Left ventricle myocardium inferior (tissue), 1 donor: Measurements from ENCODE around the gene KAT7. TPM values are rescaled to one million over a fixed set of nuclear protein-coding genes. Genes with fewer than 3 reads are reported as not detected.

ENCODE experiments used
- DNase-seq: peaks from one replicate; pipeline ENCODE4 v3.0.0-alpha.2; 2020
- H3K27ac ChIP-seq: fragments of 200-600 bp; replicated peaks from 2 replicates; pipeline ENCODE4 v1.8.0; 2021
- H3K27me3 ChIP-seq: fragments of 200-600 bp; 2 replicates; pipeline ENCODE4 v1.8.0; 2021; ENCODE audit warnings: low read depth
- H3K36me3 ChIP-seq: fragments of 200-600 bp; 2 replicates; pipeline ENCODE4 v1.8.0; 2021
- H3K4me1 ChIP-seq: fragments of 200-600 bp; 2 replicates; pipeline ENCODE4 v1.8.0; 2021
- H3K4me3 ChIP-seq: fragments of 200-600 bp; 2 replicates; pipeline ENCODE4 v1.8.0; 2021; ENCODE audit warnings: mild to moderate bottlenecking, moderate library complexity
- H3K9me3 ChIP-seq: fragments of 200-600 bp; replicated peaks from 2 replicates; pipeline ENCODE4 v1.8.0; 2021
- intact Hi-C: fragments of 100-400 bp; cut with micrococcal nuclease; formaldehyde crosslinking; loops from one replicate; pipeline ENCODE4 v1.11.0; 2022
- total RNA-seq: library from RNA; stranded (reverse); fragmentation: NEBNext Ultra II Directional; extraction: Animal tissue kit (Norgen Biotek cat#: 25700); gene quantifications from one replicate; pipeline ENCODE4 v1.2.1, GENCODE V29; 2021
- TF ChIP-seq, protein P1 (sequence below): fragments of 200-600 bp; IDR thresholded peaks from 2 replicates; pipeline ENCODE4 v1.8.0; 2021; ENCODE audit warnings: antibody characterized with exemption, mild to moderate bottlenecking, borderline replicate concordance
- donor health status: DM: no; HTN: yes; CAD: no; lungs with severe emphysema.

KAT7 gene
- total RNA-seq, 1 donor from 2014 or later = 52.6 TPM

DNA sequence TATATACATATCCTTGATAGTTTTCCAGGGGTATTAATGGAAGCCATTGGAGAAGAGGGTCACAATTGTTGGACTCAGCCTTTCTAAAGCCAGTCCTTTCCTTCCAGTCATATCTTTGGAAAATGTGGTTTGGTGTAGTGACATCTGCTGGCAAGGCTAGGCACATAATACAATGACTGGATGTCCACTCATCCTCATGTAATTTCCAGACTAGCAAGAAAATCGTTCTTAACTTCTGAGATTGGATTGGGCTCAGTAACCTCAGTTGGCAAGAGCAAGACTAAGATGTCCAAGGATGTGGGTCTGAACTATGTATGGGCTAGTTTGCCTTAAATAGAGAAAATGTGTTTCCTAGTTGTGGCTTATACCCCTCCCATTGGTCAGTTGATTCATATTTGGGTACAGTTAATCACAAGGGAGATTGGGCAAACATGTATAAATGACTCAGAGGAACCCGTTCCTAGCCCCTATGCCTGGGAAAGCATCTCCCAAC is 8.7 kb upstream of the KAT7 start:
- Histone ChIP-seq H3K9me3 (no peaks in the 10 kb centered on the region), H3K4me3 (no peak overlapping the region), H3K27ac (peak overlapping the region; percentile 21), H3K36me3 (no peaks in the 10 kb centered on the region), H3K27me3 (no peaks in the 10 kb centered on the region), H3K4me1 (peaks cover 62% of the 10 kb centered on the region)
- intact Hi-C loops = loop anchor here (5.0 to 10.0 kb wide), 2 partner anchors 72 to 215 kb away; partner anchors contain the start of gene SLC35B1
- DNase-seq = no peak
- TF ChIP-seq, protein P1, sequence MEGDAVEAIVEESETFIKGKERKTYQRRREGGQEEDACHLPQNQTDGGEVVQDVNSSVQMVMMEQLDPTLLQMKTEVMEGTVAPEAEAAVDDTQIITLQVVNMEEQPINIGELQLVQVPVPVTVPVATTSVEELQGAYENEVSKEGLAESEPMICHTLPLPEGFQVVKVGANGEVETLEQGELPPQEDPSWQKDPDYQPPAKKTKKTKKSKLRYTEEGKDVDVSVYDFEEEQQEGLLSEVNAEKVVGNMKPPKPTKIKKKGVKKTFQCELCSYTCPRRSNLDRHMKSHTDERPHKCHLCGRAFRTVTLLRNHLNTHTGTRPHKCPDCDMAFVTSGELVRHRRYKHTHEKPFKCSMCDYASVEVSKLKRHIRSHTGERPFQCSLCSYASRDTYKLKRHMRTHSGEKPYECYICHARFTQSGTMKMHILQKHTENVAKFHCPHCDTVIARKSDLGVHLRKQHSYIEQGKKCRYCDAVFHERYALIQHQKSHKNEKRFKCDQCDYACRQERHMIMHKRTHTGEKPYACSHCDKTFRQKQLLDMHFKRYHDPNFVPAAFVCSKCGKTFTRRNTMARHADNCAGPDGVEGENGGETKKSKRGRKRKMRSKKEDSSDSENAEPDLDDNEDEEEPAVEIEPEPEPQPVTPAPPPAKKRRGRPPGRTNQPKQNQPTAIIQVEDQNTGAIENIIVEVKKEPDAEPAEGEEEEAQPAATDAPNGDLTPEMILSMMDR = peak; percentile 69

DNA sequence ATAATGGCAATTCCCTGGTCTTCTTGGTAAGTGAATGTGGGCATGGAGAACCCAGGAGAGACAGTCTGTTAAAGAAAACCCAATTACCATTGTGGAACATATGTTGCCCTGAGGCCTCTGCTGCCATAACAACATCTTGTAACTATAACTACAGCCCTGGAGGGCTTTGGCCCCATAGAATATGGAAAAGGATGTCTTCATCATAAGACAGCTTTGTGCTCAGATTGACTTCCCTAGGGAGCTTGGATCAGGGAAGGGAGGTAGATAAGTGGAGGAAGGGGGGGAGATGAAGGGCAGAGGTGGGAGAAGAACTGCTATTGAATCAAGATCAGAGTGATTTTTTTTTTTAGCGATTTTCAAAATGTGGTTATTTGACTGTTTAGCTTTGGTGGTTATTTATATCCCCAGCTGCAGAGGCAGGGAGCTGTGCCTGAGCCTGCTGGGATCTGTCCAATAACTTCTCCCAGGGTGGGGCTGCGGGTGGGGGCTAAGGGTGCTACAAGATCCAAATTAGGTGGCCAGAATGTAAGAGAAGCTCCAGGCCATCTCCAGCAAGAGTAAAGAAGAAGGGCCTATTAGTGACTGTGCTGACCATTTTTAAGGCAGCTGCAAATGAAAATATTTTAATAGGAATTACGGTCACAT is 5.3 kb upstream of the KAT7 start:
- H3K27me3 ChIP-seq = no peaks in the 10 kb centered on the region
- no peak overlapping the region for H3K4me3 ChIP-seq
- H3K36me3 ChIP-seq = no peaks in the 10 kb centered on the region
- TF ChIP-seq, protein P1 = no peak
- peak overlapping the region; percentile 71 for H3K27ac ChIP-seq
- peaks cover 50% of the 10 kb centered on the region for H3K4me1 ChIP-seq
- no peaks in the 10 kb centered on the region for H3K9me3 ChIP-seq
- intact Hi-C loops = loop anchor here (5.0 to 10.0 kb wide), 2 partner anchors 76 to 218 kb away; partner anchors contain the start of gene SLC35B1
- peak; percentile 42 for DNase-seq

DNA sequence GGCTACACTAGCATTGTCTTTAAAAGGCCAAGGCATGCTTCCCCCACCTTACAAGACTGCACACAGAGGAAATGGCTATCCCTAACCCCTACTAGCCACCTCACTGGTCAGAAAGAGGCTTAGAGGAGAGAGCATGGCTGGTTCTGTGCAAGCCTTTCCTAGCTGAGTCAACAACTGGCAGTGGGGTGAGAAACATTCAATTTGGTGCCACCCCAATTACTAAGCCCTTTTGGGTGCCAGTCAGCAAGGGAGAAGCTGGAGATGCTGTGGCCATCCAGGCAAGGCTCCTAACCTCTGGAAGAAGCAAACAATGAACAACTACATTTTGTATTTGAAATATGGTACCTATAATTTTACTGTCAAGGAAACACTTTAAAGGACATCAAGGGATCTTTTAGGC is 4.7 kb upstream of the KAT7 start:
- peak overlapping the region; percentile 71 for H3K27ac ChIP-seq
- TF ChIP-seq, protein P1 = no peak

DNA sequence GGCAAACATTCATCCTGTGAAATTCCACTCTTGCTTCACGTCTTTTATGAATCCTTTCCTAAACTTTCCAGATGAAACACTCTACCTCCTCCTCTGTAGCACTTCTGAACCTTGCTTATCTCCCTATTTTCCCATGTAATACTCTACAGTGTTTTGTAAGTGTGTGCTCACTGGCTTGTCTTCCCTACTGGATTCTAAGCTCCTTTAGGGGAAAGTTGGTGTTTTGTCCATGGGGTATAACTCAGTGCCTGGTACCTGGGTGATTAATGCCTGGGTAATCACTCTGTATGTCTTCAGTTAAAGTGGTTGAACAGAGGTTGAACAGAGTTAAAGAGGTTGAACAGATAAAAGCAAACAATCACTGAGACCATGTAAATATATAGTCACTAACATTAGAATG is 3.8 kb upstream of the KAT7 start:
- TF ChIP-seq, protein P1 = no peak
- Histone ChIP-seq H3K9me3 (no peaks in the 10 kb centered on the region), H3K36me3 (no peaks in the 10 kb centered on the region), H3K4me3 (no peak overlapping the region), H3K27ac (peak overlapping the region; percentile 71), H3K27me3 (no peaks in the 10 kb centered on the region), H3K4me1 (peaks cover 53% of the 10 kb centered on the region)
- no peak for DNase-seq
- intact Hi-C loops = loop anchor here (5.0 to 10.0 kb wide), 2 partner anchors 77 to 220 kb away; partner anchors contain the start of gene SLC35B1

More for the DNA sequence above, 4.7 kb upstream of the KAT7 start:
- H3K4me1 ChIP-seq = peaks cover 53% of the 10 kb centered on the region
- H3K9me3 ChIP-seq = no peaks in the 10 kb centered on the region
- intact Hi-C loops = loop anchor here (5.0 to 10.0 kb wide), 2 partner anchors 76 to 219 kb away; partner anchors contain the start of gene SLC35B1
- DNase-seq = no peak
- no peaks in the 10 kb centered on the region for H3K27me3 ChIP-seq
- H3K4me3 ChIP-seq = no peak overlapping the region
- no peaks in the 10 kb centered on the region for H3K36me3 ChIP-seq

DNA sequence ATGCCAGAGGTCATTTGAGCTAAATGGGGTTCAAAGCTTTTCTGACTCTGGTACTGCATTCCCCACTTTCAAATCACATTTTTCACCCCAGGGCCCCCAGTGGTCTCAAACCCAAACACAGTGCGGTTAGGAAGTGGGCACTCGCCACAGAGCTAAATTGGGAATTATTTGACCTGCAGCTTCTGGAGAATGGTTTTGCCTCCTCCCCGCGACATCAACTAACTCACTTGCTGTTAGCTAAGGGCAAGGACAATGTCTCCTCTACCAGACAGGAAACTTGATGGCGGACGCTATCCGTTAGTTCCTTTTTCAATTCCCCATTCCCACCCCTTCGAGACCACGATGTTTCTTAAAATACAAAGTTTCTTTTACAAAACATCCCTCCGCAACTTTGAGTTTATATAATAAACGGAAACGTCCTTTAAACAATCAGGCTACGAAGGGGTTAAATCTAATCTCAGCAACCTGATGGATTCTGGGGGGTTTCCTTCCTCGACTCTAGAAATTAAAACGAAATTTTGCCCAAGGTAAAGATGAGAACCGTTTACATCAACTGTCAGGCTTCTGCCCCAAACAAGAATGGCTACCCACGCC is 500 bp upstream of the KAT7 start:
- peaks cover 76% of the 10 kb centered on the region for H3K4me1 ChIP-seq
- no peak for DNase-seq
- intact Hi-C loops = loop anchor here (10.0 kb wide), 1 partner anchor 223 kb away; no protein-coding TSS in a partner anchor

More for the DNA sequence above, 500 bp upstream of the KAT7 start:
- no peaks in the 10 kb centered on the region for H3K27me3 ChIP-seq
- TF ChIP-seq, protein P1 = no peak
- H3K36me3 ChIP-seq = peaks cover 23% of the 10 kb centered on the region
- peak overlapping the region; percentile 96 for H3K4me3 ChIP-seq
- peak overlapping the region; percentile 100 for H3K27ac ChIP-seq
- H3K9me3 ChIP-seq = no peaks in the 10 kb centered on the region
